ENCODE measurements around the gene ERC1. TPM values are rescaled to one million over a fixed set of nuclear protein-coding genes. Genes with fewer than 3 reads are reported as not detected.

ERC1 gene
- total RNA-seq, 1 experiment from 2014 or later, result 40.4 TPM

GRCh38 chr12:1351926-1352325, 360.9 kb downstream of the ERC1 start:
- Histone ChIP-seq H3K36me3 (ENCODE audit: control insufficient read depth, insufficient read depth, low read length) (no peaks in the 10 kb centered on the region), H3K27me3 (ENCODE audit: control insufficient read depth, insufficient read depth, low read length) (no peaks in the 10 kb centered on the region), H3K27ac (ENCODE audit: low read length) (no peak overlapping the region), H3K4me1 (ENCODE audit: control insufficient read depth, insufficient read depth, low read length) (peaks cover 3% of the 10 kb centered on the region; the same call in 1 of the 2 replicates), H3K9me3 (ENCODE audit: control insufficient read depth, insufficient read depth, low read depth, low read length) (no peaks in the 10 kb centered on the region), H3K4me3 (ENCODE audit: low read depth in 2 of 2, low read length in 2 of 2) (no peak overlapping the region)
- intact Hi-C loops (cut with micrococcal nuclease; ENCODE audit: unreplicated experiment), result no loop called here
- in situ Hi-C loops (cut with HindIII; ENCODE audit: low pct_unique_long_range_greater_than_20kb, low sequenced_read_pairs), result no loop called here
- CTCF ChIA-PET, result no interaction called here
- POLR2A ChIA-PET, result no interaction called here
- no TSS peak for BruUV-seq (replicated peaks)
- TF ChIP-seq CTCF (IDR thresholded peaks at IDR 0.05), result no peak
- no peak for TF ChIP-seq SIN3A (IDR thresholded peaks at IDR 0.05; ENCODE audit: borderline replicate concordance, insufficient read depth, low read depth, low read length)
- TF ChIP-seq POLR2AphosphoS5 (IDR thresholded peaks at IDR 0.05; ENCODE audit: low read depth, low read length), result no peak
- TF ChIP-seq REST (IDR thresholded peaks at IDR 0.05; ENCODE audit: insufficient read depth in 1 of 2, low read depth in 2 of 2, low read length in 1 of 2), result no peak
- TF ChIP-seq TCF7L2 (IDR thresholded peaks at IDR 0.05; ENCODE audit: low read depth, low read length), result no peak
- DNase-seq (ENCODE audit: low read depth, low spot score) (no peak), ATAC-seq (no peak)

- CTCF ChIA-PET, result no interaction called here
These were observed 362.4 kb downstream of the ERC1 start for GRCh38 chr12:1353451-1353850.

More at GRCh38 chr12:1353451-1353850, 362.4 kb downstream of the ERC1 start:
- intact Hi-C loops (cut with micrococcal nuclease; ENCODE audit: unreplicated experiment), result no loop called here
- DNase-seq (ENCODE audit: low read depth, low spot score) (no peak), ATAC-seq (no peak)
- Histone ChIP-seq H3K4me1 (ENCODE audit: control insufficient read depth, insufficient read depth, low read length) (peaks cover 3% of the 10 kb centered on the region; the same call in 1 of the 2 replicates), H3K4me3 (ENCODE audit: low read depth in 2 of 2, low read length in 2 of 2) (no peak overlapping the region), H3K27ac (ENCODE audit: low read length) (no peak overlapping the region), H3K36me3 (ENCODE audit: control insufficient read depth, insufficient read depth, low read length) (no peaks in the 10 kb centered on the region), H3K9me3 (ENCODE audit: control insufficient read depth, insufficient read depth, low read depth, low read length) (no peaks in the 10 kb centered on the region), H3K27me3 (ENCODE audit: control insufficient read depth, insufficient read depth, low read length) (no peaks in the 10 kb centered on the region)
- in situ Hi-C loops (cut with HindIII; ENCODE audit: low pct_unique_long_range_greater_than_20kb, low sequenced_read_pairs), result no loop called here
- BruUV-seq (replicated peaks), result no TSS peak
- POLR2A ChIA-PET, result no interaction called here
- TF ChIP-seq TCF7L2 (IDR thresholded peaks at IDR 0.05; ENCODE audit: low read depth, low read length) (no peak), SIN3A (IDR thresholded peaks at IDR 0.05; ENCODE audit: borderline replicate concordance, insufficient read depth, low read depth, low read length) (no peak), POLR2AphosphoS5 (IDR thresholded peaks at IDR 0.05; ENCODE audit: low read depth, low read length) (no peak), REST (IDR thresholded peaks at IDR 0.05; ENCODE audit: insufficient read depth in 1 of 2, low read depth in 2 of 2, low read length in 1 of 2) (no peak), CTCF (IDR thresholded peaks at IDR 0.05) (no peak)
